Liver (tissue), 9 donors: Measurements from ENCODE around the gene LMTK2. TPM values are rescaled to one million over a fixed set of nuclear protein-coding genes. Genes with fewer than 3 reads are reported as not detected.

Source experiments
- DNase-seq: peaks from one replicate; pipeline ENCODE4 v3.0.0-alpha.2; 2017; ENCODE audit warnings: low spot score
- H3K27ac ChIP-seq, 2 donors: one replicate each; pipeline ENCODE4 v1.7.0; 2013; ENCODE audit warnings: inconsistent platforms in 2 of 2, low read length in 2 of 2, control low read depth in 1 of 2, low read depth in 1 of 2, mild to moderate bottlenecking in 1 of 2
- H3K27me3 ChIP-seq, 4 donors: one replicate each; pipeline versions ENCODE4 v1.6.1 to v1.7.0; 2013; ENCODE audit warnings: low read length in 3 of 4, inconsistent platforms in 1 of 4, mild to moderate bottlenecking in 1 of 4, moderate library complexity in 1 of 4; ENCODE audit not compliant: control insufficient read depth in 4 of 4, insufficient read depth in 4 of 4
- H3K36me3 ChIP-seq, 4 donors: one replicate each; pipeline versions ENCODE4 v1.6.1 to v1.7.0; 2013; ENCODE audit warnings: low read length in 3 of 4, mild to moderate bottlenecking in 3 of 4, low read depth in 1 of 4, moderate library complexity in 1 of 4; ENCODE audit not compliant: control insufficient read depth in 4 of 4, insufficient read depth in 3 of 4
- H3K4me1 ChIP-seq, 4 donors: one replicate each; pipeline versions ENCODE4 v1.6.1 to v1.7.0; 2013; ENCODE audit warnings: low read length in 3 of 4, mild to moderate bottlenecking in 3 of 4, moderate library complexity in 1 of 4; ENCODE audit not compliant: control insufficient read depth in 4 of 4, insufficient read depth in 4 of 4
- H3K4me3 ChIP-seq, 3 donors: one replicate each; pipeline versions ENCODE4 v1.6.1 to v1.7.0; 2013; ENCODE audit warnings: low read length in 3 of 3, control low read depth in 1 of 3, low read depth in 1 of 3, mild to moderate bottlenecking in 1 of 3
- H3K9ac ChIP-seq, 2 donors: one replicate each; pipeline ENCODE4 v1.7.0; 2013; ENCODE audit warnings: low read length in 2 of 2, mild to moderate bottlenecking in 2 of 2, moderate library complexity in 2 of 2, control low read depth in 1 of 2, low read depth in 1 of 2
- H3K9me3 ChIP-seq, 4 donors: one replicate each; pipeline versions ENCODE4 v1.6.1 to v1.7.0; 2013; ENCODE audit warnings: low read length in 3 of 4; ENCODE audit not compliant: control insufficient read depth in 4 of 4
- CTCF ChIP-seq: fragments of 150-350 bp; IDR thresholded peaks from 2 replicates; pipeline ENCODE4 v1.5.1; 2017; ENCODE audit warnings: improper control_type of control experiment, low read depth, low read length; ENCODE audit not compliant: missing input control
- EGR1 ChIP-seq, 2 donors: IDR thresholded peaks; 2 replicates each; pipeline ENCODE4 v1.6.1; 2016 to 2018; ENCODE audit warnings: antibody characterized with exemption in 2 of 2, low read depth in 2 of 2
- FOXA1 ChIP-seq: IDR thresholded peaks from 2 replicates; pipeline ENCODE4 v1.6.1; 2016; ENCODE audit warnings: antibody characterized with exemption
- FOXA2 ChIP-seq: IDR thresholded peaks from 2 replicates; pipeline ENCODE4 v1.6.1; 2016; ENCODE audit warnings: antibody characterized with exemption
- GABPA ChIP-seq, 2 donors: IDR thresholded peaks in 1 of 2; conservative IDR thresholded peaks in 1 of 2; 2 replicates each; pipeline ENCODE4 v1.6.1; 2016; ENCODE audit warnings: antibody characterized with exemption in 2 of 2, mild to moderate bottlenecking in 1 of 2, moderate library complexity in 1 of 2
- HNF4A ChIP-seq, 2 donors: conservative IDR thresholded peaks; 2 replicates each; pipeline ENCODE4 v1.6.1; 2016; ENCODE audit warnings: antibody characterized with exemption in 2 of 2, mild to moderate bottlenecking in 2 of 2
- HNF4G ChIP-seq: IDR thresholded peaks from 2 replicates; pipeline ENCODE4 v1.6.1; 2016; ENCODE audit warnings: antibody characterized with exemption
- JUND ChIP-seq, 2 donors: IDR thresholded peaks; 2 replicates each; pipeline ENCODE4 v1.6.1; 2016; ENCODE audit warnings: antibody characterized with exemption in 2 of 2
- NR2F2 ChIP-seq: IDR thresholded peaks from 2 replicates; pipeline ENCODE4 v1.6.1; 2016; ENCODE audit warnings: antibody characterized with exemption
- RAD21 ChIP-seq, 2 donors: IDR thresholded peaks; 2 replicates each; pipeline ENCODE4 v1.6.1; 2016; ENCODE audit warnings: antibody characterized with exemption in 2 of 2, mild to moderate bottlenecking in 2 of 2
- REST ChIP-seq: IDR thresholded peaks from 2 replicates; pipeline ENCODE4 v1.6.1; 2016; ENCODE audit warnings: antibody characterized with exemption, mild to moderate bottlenecking
- RXRA ChIP-seq, 2 donors: IDR thresholded peaks; 2 replicates each; pipeline ENCODE4 v1.6.1; 2017 to 2018; ENCODE audit warnings: antibody characterized with exemption in 2 of 2, mild to moderate bottlenecking in 1 of 2
- SP1 ChIP-seq: IDR thresholded peaks from 2 replicates; pipeline ENCODE4 v1.6.1; 2018; ENCODE audit warnings: antibody characterized with exemption, mild to moderate bottlenecking
- TAF1 ChIP-seq: conservative IDR thresholded peaks from 2 replicates; pipeline ENCODE4 v1.6.1; 2016; ENCODE audit warnings: antibody characterized with exemption, mild to moderate bottlenecking
- YY1 ChIP-seq: IDR thresholded peaks from 2 replicates; pipeline ENCODE4 v1.6.1; 2016; ENCODE audit warnings: antibody characterized with exemption, mild to moderate bottlenecking
- WGBS: extraction: QIAGEN DNeasy Blood & Tissue Kit; methylation state at CpG from one replicate; pipeline ENCODE4 v1.1.7; 2013; 5-methylcytosine and 5-hydroxymethylcytosine counted together
- polyA plus RNA-seq, 2 donors: library from polyadenylated mRNA; stranded (reverse) in 1 of 2; unstranded in 1 of 2; fragments of 200-250 nt in 1 of 2; fragments of >200 nt in 1 of 2; fragmentation: Nextera tagmentation in 1 of 2; extraction: Ambion mirVana in 1 of 2; gene quantifications; one replicate each; pipeline versions ENCODE4 v1.2.1 to v1.2.3, GENCODE V29; 2013 to 2015
- total RNA-seq, 2 donors: library from RNA; depleted of rRNA; stranded (reverse); fragments of >200 nt; gene quantifications; one replicate each; pipeline ENCODE4 v1.2.3, GENCODE V29; 2014
- TF ChIP-seq, protein P1 (sequence below): IDR thresholded peaks from 2 replicates; pipeline ENCODE4 v1.6.1; 2016; ENCODE audit warnings: antibody characterized with exemption
- TF ChIP-seq, protein P2 (sequence below): IDR thresholded peaks from 2 replicates; pipeline ENCODE4 v1.6.1; 2016; ENCODE audit warnings: antibody characterized with exemption
- TF ChIP-seq, protein P3 (sequence below): IDR thresholded peaks from 2 replicates; pipeline ENCODE4 v1.6.1; 2016; ENCODE audit warnings: antibody characterized with exemption
- donor health status: healthy.
- donor health status: healthy.
- donor health status: healthy.
- donor health status: healthy.
- donor health status: healthy.

LMTK2 gene
- total and polyA plus RNA-seq, 4 donors, result 3.1 to 14.3 (median 9.0) TPM

GRCh38 chr7:98185101-98185500 is 78.4 kb downstream of the LMTK2 start:
- TF ChIP-seq, protein P1, sequence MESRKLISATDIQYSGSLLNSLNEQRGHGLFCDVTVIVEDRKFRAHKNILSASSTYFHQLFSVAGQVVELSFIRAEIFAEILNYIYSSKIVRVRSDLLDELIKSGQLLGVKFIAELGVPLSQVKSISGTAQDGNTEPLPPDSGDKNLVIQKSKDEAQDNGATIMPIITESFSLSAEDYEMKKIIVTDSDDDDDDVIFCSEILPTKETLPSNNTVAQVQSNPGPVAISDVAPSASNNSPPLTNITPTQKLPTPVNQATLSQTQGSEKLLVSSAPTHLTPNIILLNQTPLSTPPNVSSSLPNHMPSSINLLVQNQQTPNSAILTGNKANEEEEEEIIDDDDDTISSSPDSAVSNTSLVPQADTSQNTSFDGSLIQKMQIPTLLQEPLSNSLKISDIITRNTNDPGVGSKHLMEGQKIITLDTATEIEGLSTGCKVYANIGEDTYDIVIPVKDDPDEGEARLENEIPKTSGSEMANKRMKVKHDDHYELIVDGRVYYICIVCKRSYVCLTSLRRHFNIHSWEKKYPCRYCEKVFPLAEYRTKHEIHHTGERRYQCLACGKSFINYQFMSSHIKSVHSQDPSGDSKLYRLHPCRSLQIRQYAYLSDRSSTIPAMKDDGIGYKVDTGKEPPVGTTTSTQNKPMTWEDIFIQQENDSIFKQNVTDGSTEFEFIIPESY, result no peak
- TF ChIP-seq EGR1 (IDR thresholded peaks at IDR 0.05; ENCODE audit: low read depth in 2 of 2) (no peak), HNF4A (conservative IDR thresholded peaks at IDR 0.05) (no peak), CTCF (no peak), RXRA (IDR thresholded peaks at IDR 0.05) (no peak), SP1 (no peak), HNF4G (no peak), GABPA (IDR thresholded peaks at IDR 0.05 in 1 of 2, conservative IDR thresholded peaks at IDR 0.05 in 1 of 2) (no peak)
- TF ChIP-seq, protein P2, sequence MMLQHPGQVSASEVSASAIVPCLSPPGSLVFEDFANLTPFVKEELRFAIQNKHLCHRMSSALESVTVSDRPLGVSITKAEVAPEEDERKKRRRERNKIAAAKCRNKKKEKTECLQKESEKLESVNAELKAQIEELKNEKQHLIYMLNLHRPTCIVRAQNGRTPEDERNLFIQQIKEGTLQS, result no peak
- H3K27me3 ChIP-seq, result no peaks in the 10 kb centered on the region
- H3K36me3 ChIP-seq, result peaks cover 2 to 9% (median 5%) of the 10 kb centered on the region in 4 donors
- H3K9me3 ChIP-seq, result no peaks in the 10 kb centered on the region
- H3K4me3 ChIP-seq, result no peak overlapping the region
- 92% methylated on average over 7 of the region's 7 CpGs for WGBS
- no peak for DNase-seq
- no peak overlapping the region for H3K9ac ChIP-seq
- H3K4me1 ChIP-seq, result no peaks in the 10 kb centered on the region
- H3K27ac ChIP-seq, result no peak overlapping the region

DNA sequence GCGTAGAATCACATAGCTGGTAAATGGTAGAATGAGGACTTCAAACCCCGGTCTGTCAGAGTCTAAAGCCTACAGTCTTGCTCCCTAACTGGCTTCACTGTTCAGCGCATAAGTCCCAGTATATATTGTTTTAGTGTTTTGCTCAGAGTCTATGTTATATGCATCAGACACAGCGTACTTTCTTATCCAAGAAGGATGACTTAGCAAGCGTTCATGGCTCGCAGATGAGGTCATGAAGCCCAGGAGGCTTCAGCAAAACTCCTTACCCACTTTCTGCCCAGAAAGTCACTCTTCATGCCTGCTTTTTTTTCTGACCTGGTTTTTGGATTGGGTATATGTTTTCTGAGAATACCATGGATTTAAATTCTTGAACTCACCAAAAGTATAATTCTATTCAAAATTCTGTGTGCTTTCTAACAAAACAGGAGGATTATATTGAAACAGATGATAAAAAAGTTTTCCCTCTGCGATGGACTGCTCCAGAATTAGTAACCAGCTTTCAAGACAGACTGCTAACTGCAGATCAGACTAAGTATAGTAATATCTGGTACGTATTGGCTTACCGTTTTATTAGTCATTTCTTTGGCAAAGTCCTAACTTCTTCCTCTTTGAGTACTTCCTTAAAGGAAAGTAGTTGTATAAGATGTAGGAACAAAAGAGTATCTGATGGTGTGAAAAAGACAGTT is 79.9 kb downstream of the LMTK2 start:
- no peaks in the 10 kb centered on the region for H3K9me3 ChIP-seq
- H3K4me3 ChIP-seq, result no peak overlapping the region
- H3K9ac ChIP-seq, result no peak overlapping the region
- no peak for DNase-seq
- H3K27ac ChIP-seq, result no peak overlapping the region
- peaks cover 6 to 11% (median 8%) of the 10 kb centered on the region in 4 donors for H3K36me3 ChIP-seq
- TF ChIP-seq NR2F2 (no peak), RXRA (IDR thresholded peaks at IDR 0.05) (no peak), FOXA1 (no peak), YY1 (no peak), FOXA2 (no peak), GABPA (IDR thresholded peaks at IDR 0.05 in 1 of 2, conservative IDR thresholded peaks at IDR 0.05 in 1 of 2) (no peak), SP1 (no peak), JUND (IDR thresholded peaks at IDR 0.05) (no peak), TAF1 (no peak), REST (no peak), HNF4G (no peak), EGR1 (IDR thresholded peaks at IDR 0.05; ENCODE audit: low read depth in 2 of 2) (no peak), HNF4A (conservative IDR thresholded peaks at IDR 0.05) (no peak), RAD21 (IDR thresholded peaks at IDR 0.05) (no peak), CTCF (no peak)
- TF ChIP-seq, protein P3, sequence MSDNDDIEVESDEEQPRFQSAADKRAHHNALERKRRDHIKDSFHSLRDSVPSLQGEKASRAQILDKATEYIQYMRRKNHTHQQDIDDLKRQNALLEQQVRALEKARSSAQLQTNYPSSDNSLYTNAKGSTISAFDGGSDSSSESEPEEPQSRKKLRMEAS, result no peak
- TF ChIP-seq, protein P1, result no peak
- TF ChIP-seq, protein P2, result no peak
- no peaks in the 10 kb centered on the region for H3K4me1 ChIP-seq
- H3K27me3 ChIP-seq, result no peaks in the 10 kb centered on the region
- 83% methylated on average over 9 of the region's 9 CpGs for WGBS
